SK-N-SH (cell line): ENCODE data around the gene HAPLN2.

ENCODE experiments used
- CTCF ChIP-seq: fragments of 200-600 bp; sonication (generic); IDR thresholded peaks from 2 replicates; pipeline ENCODE4 v1.6.1; 2017; ENCODE audit warnings: antibody characterized with exemption, mild to moderate bottlenecking, moderate library complexity
- EP300 ChIP-seq, 2 experiments: IDR thresholded peaks; 2 replicates each; pipeline versions ENCODE4 v1.4.0 to v1.6.1; 2012; ENCODE audit warnings: borderline replicate concordance in 1 of 2, low read depth in 1 of 2, low read length in 1 of 2
- GABPA ChIP-seq: IDR thresholded peaks from 2 replicates; pipeline ENCODE4 v1.4.0; 2012; ENCODE audit warnings: low read depth, mild to moderate bottlenecking
- MAX ChIP-seq: IDR thresholded peaks from 2 replicates; pipeline ENCODE4 v1.4.0; 2012; ENCODE audit warnings: low read depth
- MXI1 ChIP-seq: IDR thresholded peaks from 2 replicates; pipeline ENCODE4 v1.6.1; 2012; ENCODE audit warnings: mild to moderate bottlenecking, low read depth, low read length, improper control_type of control experiment
- POLR2AphosphoS5 ChIP-seq: IDR thresholded peaks from 2 replicates; pipeline ENCODE4 v1.6.1; 2012; ENCODE audit warnings: low read depth, low read length
- REST ChIP-seq: IDR thresholded peaks from 2 replicates; pipeline ENCODE4 v1.6.1; 2012; ENCODE audit warnings: mild to moderate bottlenecking, low read depth, low read length, moderate library complexity

GRCh38 chr1:156669794-156670193 is 50.6 kb downstream of the HAPLN2 start:
- TF ChIP-seq CTCF (no peak), EP300 (IDR thresholded peaks at IDR 0.05; ENCODE audit: borderline replicate concordance in 1 of 2, low read depth in 1 of 2, low read length in 1 of 2) (no peak), MXI1 (no peak), MAX (no peak), GABPA (no peak), REST (no peak), POLR2AphosphoS5 (no peak)
